ENCODE measurements around the gene KIAA1958. TPM values are rescaled to one million over a fixed set of nuclear protein-coding genes. Genes with fewer than 3 reads are reported as not detected.

The KIAA1958 gene
- total RNA-seq, 1 donor = 2.5 TPM

- no peaks in the 10 kb centered on the region for H3K36me3 ChIP-seq (ENCODE audit: insufficient read depth, low read length)
- H3K9me3 ChIP-seq (ENCODE audit: low read depth, low read length) = no peaks in the 10 kb centered on the region
- H2AFZ ChIP-seq (ENCODE audit: low read length) = no peak overlapping the region
- H3K27ac ChIP-seq (ENCODE audit: low read depth, low read length) = peak overlapping the region; percentile 42
- peak overlapping the region; percentile 32 for H3K4me2 ChIP-seq (ENCODE audit: insufficient read depth, low read length)
- no peak for TF ChIP-seq CTCF (IDR thresholded peaks at IDR 0.05; ENCODE audit: extremely low read depth, low read depth, low read length)
- DNase-seq (ENCODE audit: insufficient read length, low spot score, missing footprints) = no peak
- H3K27me3 ChIP-seq (ENCODE audit: insufficient read depth, low read length) = no peaks in the 10 kb centered on the region
- peaks cover 49% of the 10 kb centered on the region for H3K4me1 ChIP-seq (ENCODE audit: insufficient read depth, low read length)
- no peaks in the 10 kb centered on the region for H4K20me1 ChIP-seq (ENCODE audit: insufficient read depth, low read length)
- H3K4me3 ChIP-seq (ENCODE audit: insufficient read depth, low read length) = no peak overlapping the region
- no peaks in the 10 kb centered on the region for H3K79me2 ChIP-seq (ENCODE audit: insufficient read depth, low read length)
Observed at GRCh38 chr9:112558978-112559377, 72.4 kb downstream of the KIAA1958 start.

DNA sequence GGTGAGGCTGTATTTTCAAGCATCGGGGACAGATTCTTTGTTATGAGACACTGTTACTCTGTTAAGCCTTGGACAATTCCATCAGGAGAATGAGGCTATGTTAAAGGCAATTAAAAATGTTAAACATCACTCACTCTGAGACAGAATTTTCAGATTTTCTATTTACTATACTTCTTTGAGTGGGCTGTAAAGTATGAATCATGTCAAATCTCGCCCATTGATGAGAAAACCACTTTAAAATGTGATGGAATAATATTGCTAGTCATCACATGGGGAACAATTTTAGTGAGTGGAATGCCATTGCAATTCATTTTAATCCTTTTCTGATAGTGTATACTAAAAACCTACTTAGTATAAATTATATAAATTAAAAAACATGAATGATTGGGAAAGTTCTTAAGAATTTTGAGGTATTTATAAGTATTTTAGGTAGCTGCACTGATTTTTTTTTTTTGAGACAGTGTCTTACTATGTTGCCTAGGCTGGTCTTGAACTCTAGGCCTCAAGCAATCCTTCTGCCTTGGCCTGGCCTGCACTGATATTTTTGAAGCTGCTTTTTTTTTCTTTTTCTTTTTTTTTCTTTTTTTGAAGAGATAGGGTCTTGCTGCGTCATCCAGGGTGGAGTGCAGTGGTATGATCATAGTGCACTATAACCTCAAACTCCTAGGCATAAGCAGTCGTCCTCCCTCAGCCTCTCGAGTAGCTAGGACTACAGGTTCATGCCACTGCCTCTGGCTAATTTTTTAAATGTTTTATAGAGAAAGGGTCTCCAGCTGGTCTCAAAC, 73.2 kb downstream of the KIAA1958 start:
- DNase-seq (ENCODE audit: insufficient read length, low spot score, missing footprints) = peak; percentile 57
- H3K27ac ChIP-seq (ENCODE audit: low read depth, low read length) = peak overlapping the region; percentile 42

GRCh38 chr9:112562235-112562958, 75.8 kb downstream of the KIAA1958 start:
- no peak for TF ChIP-seq CTCF (IDR thresholded peaks at IDR 0.05; ENCODE audit: extremely low read depth, low read depth, low read length)
- no peaks in the 10 kb centered on the region for H4K20me1 ChIP-seq (ENCODE audit: insufficient read depth, low read length)
- H3K4me2 ChIP-seq (ENCODE audit: insufficient read depth, low read length) = no peak overlapping the region
- DNase-seq (ENCODE audit: insufficient read length, low spot score, missing footprints) = no peak
- H3K79me2 ChIP-seq (ENCODE audit: insufficient read depth, low read length) = no peaks in the 10 kb centered on the region
- H3K9me3 ChIP-seq (ENCODE audit: low read depth, low read length) = no peaks in the 10 kb centered on the region
- no peak overlapping the region for H3K27ac ChIP-seq (ENCODE audit: low read depth, low read length)
- H2AFZ ChIP-seq (ENCODE audit: low read length) = no peak overlapping the region
- H3K27me3 ChIP-seq (ENCODE audit: insufficient read depth, low read length) = no peaks in the 10 kb centered on the region
- H3K36me3 ChIP-seq (ENCODE audit: insufficient read depth, low read length) = no peaks in the 10 kb centered on the region
- H3K4me3 ChIP-seq (ENCODE audit: insufficient read depth, low read length) = no peak overlapping the region
- H3K4me1 ChIP-seq (ENCODE audit: insufficient read depth, low read length) = peaks cover 25% of the 10 kb centered on the region

More for the DNA sequence above, 73.2 kb downstream of the KIAA1958 start:
- no peaks in the 10 kb centered on the region for H3K27me3 ChIP-seq (ENCODE audit: insufficient read depth, low read length)
- TF ChIP-seq CTCF (IDR thresholded peaks at IDR 0.05; ENCODE audit: extremely low read depth, low read depth, low read length) = no peak
- H3K36me3 ChIP-seq (ENCODE audit: insufficient read depth, low read length) = no peaks in the 10 kb centered on the region
- no peak overlapping the region for H3K4me3 ChIP-seq (ENCODE audit: insufficient read depth, low read length)
- H2AFZ ChIP-seq (ENCODE audit: low read length) = no peak overlapping the region
- peaks cover 44% of the 10 kb centered on the region for H3K4me1 ChIP-seq (ENCODE audit: insufficient read depth, low read length)
- H3K9me3 ChIP-seq (ENCODE audit: low read depth, low read length) = no peaks in the 10 kb centered on the region
- H3K79me2 ChIP-seq (ENCODE audit: insufficient read depth, low read length) = no peaks in the 10 kb centered on the region
- H3K4me2 ChIP-seq (ENCODE audit: insufficient read depth, low read length) = peak overlapping the region; percentile 32
- H4K20me1 ChIP-seq (ENCODE audit: insufficient read depth, low read length) = no peaks in the 10 kb centered on the region

GRCh38 chr9:112569186-112569585, 82.6 kb downstream of the KIAA1958 start:
- Histone ChIP-seq H3K36me3 (ENCODE audit: insufficient read depth, low read length) (no peaks in the 10 kb centered on the region), H2AFZ (ENCODE audit: low read length) (no peak overlapping the region), H3K4me3 (ENCODE audit: insufficient read depth, low read length) (no peak overlapping the region), H3K27ac (ENCODE audit: low read depth, low read length) (peak overlapping the region; percentile 28), H3K79me2 (ENCODE audit: insufficient read depth, low read length) (no peaks in the 10 kb centered on the region), H3K27me3 (ENCODE audit: insufficient read depth, low read length) (no peaks in the 10 kb centered on the region), H3K4me1 (ENCODE audit: insufficient read depth, low read length) (peaks cover 6% of the 10 kb centered on the region), H3K9me3 (ENCODE audit: low read depth, low read length) (no peaks in the 10 kb centered on the region), H4K20me1 (ENCODE audit: insufficient read depth, low read length) (no peaks in the 10 kb centered on the region), H3K4me2 (ENCODE audit: insufficient read depth, low read length) (peak overlapping the region; percentile 40)
- no peak for TF ChIP-seq CTCF (IDR thresholded peaks at IDR 0.05; ENCODE audit: extremely low read depth, low read depth, low read length)
- DNase-seq (ENCODE audit: insufficient read length, low spot score, missing footprints) = peak; percentile 77

All from osteoblast (primary cell).